Measurements from ENCODE around the gene MYOD1.

Gene MYOD1

GRCh38 chr11:17733261-17733660, 13.9 kb downstream of the MYOD1 start:
- Histone ChIP-seq H3K4me1 (ENCODE audit: insufficient read depth, low read length, severe bottlenecking) (peaks cover 4% of the 10 kb centered on the region), H3K4me3 (ENCODE audit: low read depth, low read length, poor library complexity, severe bottlenecking) (no peak overlapping the region), H3K27ac (ENCODE audit: low read depth, low read length, poor library complexity, severe bottlenecking) (no peak overlapping the region), H3F3A (ENCODE audit: insufficient read depth, low read length) (no peaks in the 10 kb centered on the region), H3K4me2 (ENCODE audit: low read length) (no peak overlapping the region), H3K9me3 (ENCODE audit: low read length) (no peaks in the 10 kb centered on the region), H3K27me3 (ENCODE audit: insufficient read depth, low read length) (no peaks in the 10 kb centered on the region), H3K9me2 (ENCODE audit: low read depth, low read length) (no peaks in the 10 kb centered on the region), H4K20me1 (ENCODE audit: insufficient read depth, low read length) (no peaks in the 10 kb centered on the region), H3K36me3 (ENCODE audit: insufficient read depth, low read length) (no peaks in the 10 kb centered on the region), H3K9ac (ENCODE audit: low read length) (no peak overlapping the region), H2AFZ (ENCODE audit: low read length) (no peak overlapping the region), H3K79me2 (ENCODE audit: insufficient read depth, low read length) (no peaks in the 10 kb centered on the region)
- TF ChIP-seq EZH2 (IDR thresholded peaks at IDR 0.05; ENCODE audit: borderline replicate concordance, low read length): no peak
- TF ChIP-seq, protein P1, sequence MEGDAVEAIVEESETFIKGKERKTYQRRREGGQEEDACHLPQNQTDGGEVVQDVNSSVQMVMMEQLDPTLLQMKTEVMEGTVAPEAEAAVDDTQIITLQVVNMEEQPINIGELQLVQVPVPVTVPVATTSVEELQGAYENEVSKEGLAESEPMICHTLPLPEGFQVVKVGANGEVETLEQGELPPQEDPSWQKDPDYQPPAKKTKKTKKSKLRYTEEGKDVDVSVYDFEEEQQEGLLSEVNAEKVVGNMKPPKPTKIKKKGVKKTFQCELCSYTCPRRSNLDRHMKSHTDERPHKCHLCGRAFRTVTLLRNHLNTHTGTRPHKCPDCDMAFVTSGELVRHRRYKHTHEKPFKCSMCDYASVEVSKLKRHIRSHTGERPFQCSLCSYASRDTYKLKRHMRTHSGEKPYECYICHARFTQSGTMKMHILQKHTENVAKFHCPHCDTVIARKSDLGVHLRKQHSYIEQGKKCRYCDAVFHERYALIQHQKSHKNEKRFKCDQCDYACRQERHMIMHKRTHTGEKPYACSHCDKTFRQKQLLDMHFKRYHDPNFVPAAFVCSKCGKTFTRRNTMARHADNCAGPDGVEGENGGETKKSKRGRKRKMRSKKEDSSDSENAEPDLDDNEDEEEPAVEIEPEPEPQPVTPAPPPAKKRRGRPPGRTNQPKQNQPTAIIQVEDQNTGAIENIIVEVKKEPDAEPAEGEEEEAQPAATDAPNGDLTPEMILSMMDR (IDR thresholded peaks at IDR 0.05; ENCODE audit: low read length): no peak

DNA sequence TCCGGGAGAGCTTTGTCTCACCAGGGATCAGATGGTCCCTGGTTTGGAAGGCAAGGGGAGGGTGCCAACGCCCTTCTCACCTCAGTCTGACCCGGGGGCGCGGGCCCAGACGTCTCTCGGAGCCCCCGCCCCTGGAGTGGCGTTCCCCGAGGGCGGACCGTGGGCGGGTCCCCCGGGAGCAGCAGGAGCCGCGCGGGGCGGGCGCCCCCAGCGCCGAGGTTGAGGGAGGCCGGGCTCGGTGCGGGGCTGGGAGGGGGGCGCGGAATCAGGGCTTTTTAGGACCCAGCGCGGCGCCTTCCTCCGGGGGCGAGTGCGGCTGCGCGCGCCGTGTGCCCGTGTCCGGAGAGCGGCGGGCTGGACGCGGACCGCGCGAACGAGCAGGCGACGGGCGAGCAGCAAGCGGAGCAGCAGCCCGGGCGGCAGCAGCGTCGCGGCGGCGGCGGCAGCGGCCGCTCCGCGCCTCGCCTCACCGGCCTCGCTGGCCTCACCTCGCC, 15.1 kb downstream of the MYOD1 start, which contains the start of gene KCNC1:
KCNC1 (plus strand) TSS at position 364 of the 494 bp plus-strand sequence. CDS start 1,222 bp downstream, outside the sequence.
- Histone ChIP-seq H3K27ac (ENCODE audit: low read depth, low read length, poor library complexity, severe bottlenecking) (no peak within 1 kb of the TSS), H2AFZ (ENCODE audit: low read length) (no peak within 1 kb of the TSS), H3K36me3 (ENCODE audit: insufficient read depth, low read length) (no peaks in the 10 kb centered on the region), H3K9me2 (ENCODE audit: low read depth, low read length) (no peaks in the 10 kb centered on the region), H3K9me3 (ENCODE audit: low read length) (no peaks in the 10 kb centered on the region), H3F3A (ENCODE audit: insufficient read depth, low read length) (no peaks in the 10 kb centered on the region), H3K27me3 (ENCODE audit: insufficient read depth, low read length) (no peaks in the 10 kb centered on the region), H3K79me2 (ENCODE audit: insufficient read depth, low read length) (no peaks in the 10 kb centered on the region), H3K9ac (ENCODE audit: low read length) (no peak within 1 kb of the TSS), H3K4me1 (ENCODE audit: insufficient read depth, low read length, severe bottlenecking) (peaks cover 4% of the 10 kb centered on the region), H3K4me2 (ENCODE audit: low read length) (peak within 1 kb of the TSS; percentile 60), H3K4me3 (ENCODE audit: low read depth, low read length, poor library complexity, severe bottlenecking) (peak within 1 kb of the TSS; percentile 49), H4K20me1 (ENCODE audit: insufficient read depth, low read length) (no peaks in the 10 kb centered on the region)
- TF ChIP-seq EZH2 (IDR thresholded peaks at IDR 0.05; ENCODE audit: borderline replicate concordance, low read length): no peak

DNA sequence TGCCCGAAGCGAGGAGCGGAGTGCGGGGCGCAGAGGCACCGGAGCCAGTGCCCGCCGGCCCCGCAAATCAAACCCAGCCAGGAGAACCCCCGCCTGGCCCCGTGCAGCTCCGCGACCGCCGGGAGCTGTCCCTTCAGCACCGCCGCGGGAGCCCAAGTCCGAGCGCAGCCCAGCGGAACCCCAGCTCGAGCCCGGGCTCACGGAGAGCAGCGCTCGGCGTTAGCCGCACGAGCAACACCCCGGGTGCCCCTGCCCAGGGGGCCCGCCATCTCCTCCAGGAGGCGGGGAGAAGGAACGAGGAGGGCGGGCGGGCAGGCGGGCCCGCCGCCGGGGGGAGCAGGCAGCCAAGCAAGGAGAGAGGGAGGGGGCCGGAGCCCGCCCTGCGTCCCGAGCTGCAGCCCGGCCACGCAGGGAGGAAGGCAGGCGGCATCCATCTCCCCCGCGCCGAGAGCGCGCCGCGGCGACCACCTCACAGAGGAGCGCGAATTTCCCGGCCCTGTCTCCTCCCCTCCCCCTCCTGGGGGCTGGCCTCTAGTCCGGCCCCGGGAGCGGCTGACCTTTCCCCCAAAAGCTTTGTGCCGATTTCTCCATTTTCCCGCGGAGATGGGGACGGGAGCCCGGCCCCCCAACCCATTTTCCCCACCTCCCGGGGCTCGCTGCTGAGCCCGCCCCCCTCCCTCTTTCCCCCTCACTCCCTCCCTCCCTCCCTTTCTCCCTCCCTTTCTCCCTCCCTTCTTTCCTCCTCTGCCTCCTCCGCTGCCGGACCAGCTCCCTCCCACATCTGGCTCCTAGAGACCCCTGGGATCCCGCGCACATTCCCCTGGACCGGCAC, 15.8 kb downstream of the MYOD1 start:
- no peak overlapping the region for H3K27ac ChIP-seq (ENCODE audit: low read depth, low read length, poor library complexity, severe bottlenecking)

More for the DNA sequence above, 15.8 kb downstream of the MYOD1 start:
- no peaks in the 10 kb centered on the region for H3K27me3 ChIP-seq (ENCODE audit: insufficient read depth, low read length)
- H4K20me1 ChIP-seq (ENCODE audit: insufficient read depth, low read length): no peaks in the 10 kb centered on the region
- no peak for TF ChIP-seq EZH2 (IDR thresholded peaks at IDR 0.05; ENCODE audit: borderline replicate concordance, low read length)
- TF ChIP-seq, protein P1 (IDR thresholded peaks at IDR 0.05; ENCODE audit: low read length): no peak
- H3K9me2 ChIP-seq (ENCODE audit: low read depth, low read length): no peaks in the 10 kb centered on the region
- no peaks in the 10 kb centered on the region for H3F3A ChIP-seq (ENCODE audit: insufficient read depth, low read length)
- H3K36me3 ChIP-seq (ENCODE audit: insufficient read depth, low read length): no peaks in the 10 kb centered on the region
- peaks cover 4% of the 10 kb centered on the region for H3K4me1 ChIP-seq (ENCODE audit: insufficient read depth, low read length, severe bottlenecking)
- H3K79me2 ChIP-seq (ENCODE audit: insufficient read depth, low read length): no peaks in the 10 kb centered on the region
- no peak overlapping the region for H2AFZ ChIP-seq (ENCODE audit: low read length)
- peak overlapping the region; percentile 49 for H3K4me3 ChIP-seq (ENCODE audit: low read depth, low read length, poor library complexity, severe bottlenecking)
- H3K9ac ChIP-seq (ENCODE audit: low read length): no peak overlapping the region
- H3K4me2 ChIP-seq (ENCODE audit: low read length): peak overlapping the region; percentile 54
- H3K9me3 ChIP-seq (ENCODE audit: low read length): no peaks in the 10 kb centered on the region

Measured in OCI-LY1 (cell line).